Measurements from ENCODE around the gene SNX12. TPM values are rescaled to one million over a fixed set of nuclear protein-coding genes. Genes with fewer than 3 reads are reported as not detected.
A peak's percentile ranks its signal among the peaks of the same experiment; 100 is the strongest.

Gene SNX12
- total and polyA plus RNA-seq, 12 donors, result 22.5 to 54.0 (median 47.9) TPM

GRCh38 chrX:71067089-71067488 lies 1.0 kb downstream of the SNX12 start:
- no peak for DNase-seq
- H3K27ac ChIP-seq, result peak overlapping the region in 8 of 10 donors; percentile 78 to 88 (median 82)
- 5 to 6% methylated on average over 2 of the region's 2 CpGs for WGBS, 2 donors

GRCh38 chrX:71060127-71060526 lies 8.0 kb downstream of the SNX12 start:
- intact Hi-C loops (cut with DNase I), result no loop called here
- no peak for ATAC-seq
- H3K9me3 ChIP-seq, result no peaks in the 10 kb centered on the region
- H3K27ac ChIP-seq, result no peak overlapping the region
- H3K4me1 ChIP-seq, result peaks cover 0 to 29% (median 0%) of the 10 kb centered on the region in 9 donors
- no peak overlapping the region for H3K4me3 ChIP-seq
- TF ChIP-seq CTCF (IDR thresholded peaks at IDR 0.05), result no peak
- peaks cover 0 to 54% (median 11%) of the 10 kb centered on the region in 9 donors for H3K36me3 ChIP-seq
- peaks cover 0 to 20% (median 0%) of the 10 kb centered on the region in 7 donors for H3K27me3 ChIP-seq
- no peak for DNase-seq

More at GRCh38 chrX:71067089-71067488, 1.0 kb downstream of the SNX12 start:
- no peak for ATAC-seq
- Histone ChIP-seq H3K4me3 (peak overlapping the region; percentile 44 to 70 (median 65)), H3K4me1 (peaks cover 0 to 12% (median 5%) of the 10 kb centered on the region in 9 donors), H3K9me3 (no peaks in the 10 kb centered on the region), H3K27me3 (peaks cover 0 to 8% (median 0%) of the 10 kb centered on the region in 7 donors), H3K36me3 (peaks cover 0 to 15% (median 0%) of the 10 kb centered on the region in 9 donors)
- intact Hi-C loops (cut with DNase I), result loop anchor here in 1 of 10 donors (5.0 kb wide), 1 partner anchor 115 kb away; no protein-coding TSS in a partner anchor
- no peak for TF ChIP-seq CTCF (IDR thresholded peaks at IDR 0.05)

GRCh38 chrX:71057848-71058530 lies 10.1 kb downstream of the SNX12 start:
- WGBS, 2 donors, result 92 to 93% methylated on average over 3 of the region's 3 CpGs

GRCh38 chrX:71056867-71057266 lies 11.3 kb downstream of the SNX12 start:
- no peak for TF ChIP-seq CTCF (IDR thresholded peaks at IDR 0.05)
- intact Hi-C loops (cut with DNase I), result no loop called here
- H3K36me3 ChIP-seq, result peaks cover 0 to 44% (median 9%) of the 10 kb centered on the region in 9 donors

More at GRCh38 chrX:71057848-71058530, 10.1 kb downstream of the SNX12 start:
- TF ChIP-seq CTCF (IDR thresholded peaks at IDR 0.05), result no peak
- no peak overlapping the region for H3K27ac ChIP-seq
- peaks cover 0 to 29% (median 0%) of the 10 kb centered on the region in 9 donors for H3K4me1 ChIP-seq
- intact Hi-C loops (cut with DNase I), result no loop called here
- H3K27me3 ChIP-seq, result peaks cover 0 to 20% (median 0%) of the 10 kb centered on the region in 7 donors
- DNase-seq (no peak), ATAC-seq (no peak)
- H3K9me3 ChIP-seq, result no peaks in the 10 kb centered on the region
- peaks cover 0 to 54% (median 11%) of the 10 kb centered on the region in 9 donors for H3K36me3 ChIP-seq
- H3K4me3 ChIP-seq, result no peak overlapping the region

More at GRCh38 chrX:71056867-71057266, 11.3 kb downstream of the SNX12 start:
- Histone ChIP-seq H3K27ac (no peak overlapping the region), H3K4me3 (no peak overlapping the region), H3K4me1 (peaks cover 0 to 34% (median 0%) of the 10 kb centered on the region in 9 donors), H3K9me3 (no peaks in the 10 kb centered on the region), H3K27me3 (peaks cover 0 to 20% (median 0%) of the 10 kb centered on the region in 7 donors)
- ATAC-seq (no peak), DNase-seq (no peak)
